AG04449 (cell line): ENCODE data around the gene CTSL.

Source experiments
- CTCF ChIA-PET: fragments of 350-600 bp; formaldehyde crosslinking; extraction: SDS; loops from one replicate; lab custom pipeline; 2021; ENCODE audit warnings: antibody characterized with exemption; lab: Yijun Ruan, JAX
- POLR2A ChIA-PET: fragments of 400-600, 350-600 bp; formaldehyde crosslinking; extraction: SDS; loops from one replicate; lab custom pipeline; 2020; ENCODE audit warnings: antibody characterized with exemption, inconsistent platforms; lab: Yijun Ruan, JAX
- DNase-seq: peaks from one replicate; pipeline ENCODE4 v3.0.0-alpha.2; 2010; ENCODE audit warnings: low read depth, low spot score
- H3K4me3 ChIP-seq: 2 replicates; pipeline ENCODE4 v1.5.1; 2011; ENCODE audit warnings: low read depth, mild to moderate bottlenecking, control low read depth, low read length
- CTCF ChIP-seq: IDR thresholded peaks from one replicate; pipeline ENCODE4 v1.5.1; 2011; ENCODE audit warnings: mild to moderate bottlenecking, moderate library complexity, low read length, control low read depth, inconsistent platforms; ENCODE audit not compliant: insufficient read depth; ENCODE audit errors: missing control alignments

The CTSL gene

GRCh38 chr9:87765521-87765920 is 39.6 kb downstream of the CTSL start:
- TF ChIP-seq CTCF, result no peak
- DNase-seq, result no peak
- ChIA-PET POLR2A (no interaction called here), CTCF (no interaction called here)
- H3K4me3 ChIP-seq, result no peak overlapping the region

- ChIA-PET CTCF (no interaction called here), POLR2A (no interaction called here)
- no peak for DNase-seq
- no peak for TF ChIP-seq CTCF
- no peak overlapping the region for H3K4me3 ChIP-seq
Measured at GRCh38 chr9:87766697-87767096, 40.8 kb downstream of the CTSL start.

GRCh38 chr9:87770616-87771315 is 44.8 kb downstream of the CTSL start:
- ChIA-PET POLR2A (no interaction called here), CTCF (interaction anchor here (0.8 kb wide), 1 partner anchor 15 kb away, joined by 3 read pairs; no protein-coding TSS in a partner anchor)
- no peak for TF ChIP-seq CTCF
- H3K4me3 ChIP-seq, result no peak overlapping the region
- DNase-seq, result no peak

GRCh38 chr9:87771316-87772006 is 45.5 kb downstream of the CTSL start:
- POLR2A ChIA-PET, result no interaction called here
- DNase-seq, result no peak
- CTCF ChIA-PET, result no interaction called here
- no peak overlapping the region for H3K4me3 ChIP-seq
- TF ChIP-seq CTCF, result no peak

GRCh38 chr9:87776481-87777379 is 50.8 kb downstream of the CTSL start:
- TF ChIP-seq CTCF, result no peak
- no peak for DNase-seq
- POLR2A ChIA-PET, result no interaction called here
- H3K4me3 ChIP-seq, result no peak overlapping the region
- CTCF ChIA-PET, result no interaction called here

- no peak for TF ChIP-seq CTCF
- ChIA-PET POLR2A (no interaction called here), CTCF (no interaction called here)
- H3K4me3 ChIP-seq, result no peak overlapping the region
- no peak for DNase-seq
Measured at GRCh38 chr9:87778996-87779395, 53.1 kb downstream of the CTSL start.
